ENCODE data around the gene MCOLN2.

GRCh38 chr1:84969489-84970250, 27.2 kb downstream of the MCOLN2 start:
- TF ChIP-seq EZH2 (IDR thresholded peaks at IDR 0.05; ENCODE audit: borderline replicate concordance, low read depth, low read length, poor library complexity, severe bottlenecking) = no peak
- TF ChIP-seq, protein P1, sequence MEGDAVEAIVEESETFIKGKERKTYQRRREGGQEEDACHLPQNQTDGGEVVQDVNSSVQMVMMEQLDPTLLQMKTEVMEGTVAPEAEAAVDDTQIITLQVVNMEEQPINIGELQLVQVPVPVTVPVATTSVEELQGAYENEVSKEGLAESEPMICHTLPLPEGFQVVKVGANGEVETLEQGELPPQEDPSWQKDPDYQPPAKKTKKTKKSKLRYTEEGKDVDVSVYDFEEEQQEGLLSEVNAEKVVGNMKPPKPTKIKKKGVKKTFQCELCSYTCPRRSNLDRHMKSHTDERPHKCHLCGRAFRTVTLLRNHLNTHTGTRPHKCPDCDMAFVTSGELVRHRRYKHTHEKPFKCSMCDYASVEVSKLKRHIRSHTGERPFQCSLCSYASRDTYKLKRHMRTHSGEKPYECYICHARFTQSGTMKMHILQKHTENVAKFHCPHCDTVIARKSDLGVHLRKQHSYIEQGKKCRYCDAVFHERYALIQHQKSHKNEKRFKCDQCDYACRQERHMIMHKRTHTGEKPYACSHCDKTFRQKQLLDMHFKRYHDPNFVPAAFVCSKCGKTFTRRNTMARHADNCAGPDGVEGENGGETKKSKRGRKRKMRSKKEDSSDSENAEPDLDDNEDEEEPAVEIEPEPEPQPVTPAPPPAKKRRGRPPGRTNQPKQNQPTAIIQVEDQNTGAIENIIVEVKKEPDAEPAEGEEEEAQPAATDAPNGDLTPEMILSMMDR (conservative IDR thresholded peaks at IDR 0.05; ENCODE audit: low read depth, low read length) = no peak

Measured in A673 (cell line).